ENCODE measurements around the gene TBC1D22A. TPM values are rescaled to one million over a fixed set of nuclear protein-coding genes. Genes with fewer than 3 reads are reported as not detected.

The TBC1D22A gene
- polyA plus RNA-seq, 1 donor (not counting 4 experiments of a cell fraction or from before 2014, with no cell fraction given): 20.9 TPM

DNA sequence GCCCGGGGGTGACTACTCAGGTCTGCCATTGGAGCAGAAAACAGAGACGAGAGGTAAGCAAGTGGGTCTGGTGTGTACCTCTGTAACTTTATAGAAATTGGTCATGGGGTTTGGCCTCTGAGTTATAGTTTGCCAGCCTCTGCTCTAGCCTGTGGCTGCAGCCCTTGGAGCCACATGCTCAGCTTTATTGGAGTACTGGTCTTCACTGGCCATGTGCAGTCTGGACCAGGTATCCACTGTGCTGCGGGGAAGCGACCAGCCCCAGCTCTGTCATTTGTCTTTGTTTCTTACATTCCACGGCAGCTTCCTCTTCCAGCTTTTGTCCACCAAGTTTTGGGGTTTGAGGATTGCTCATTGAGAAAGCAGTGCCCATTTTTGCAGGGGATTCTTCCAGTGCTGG lies 453.4 kb downstream of the TBC1D22A start:
- DNase-seq (ENCODE audit: low read depth, low spot score) (no peak), FAIRE-seq (no peak)
- Histone ChIP-seq H3K9me1 (ENCODE audit: control insufficient read depth, extremely low read depth, insufficient read depth, low read length) (no peaks in the 10 kb centered on the region), H3K4me2 (ENCODE audit: control insufficient read depth, extremely low read depth, insufficient read depth, low read depth, low read length) (no peak overlapping the region), H3K27ac (ENCODE audit: control insufficient read depth, insufficient read depth, low read length) (no peak overlapping the region), H4K20me1 (ENCODE audit: control insufficient read depth, extremely low read depth, insufficient read depth, low read length) (no peaks in the 10 kb centered on the region), H2AFZ (ENCODE audit: control insufficient read depth, low read length) (no peak overlapping the region), H3K9ac (ENCODE audit: control insufficient read depth, extremely low read depth, insufficient read depth, low read length) (no peak overlapping the region), H3K4me1 (ENCODE audit: control insufficient read depth, extremely low read depth, insufficient read depth, low read length) (no peaks in the 10 kb centered on the region), H3K36me3 (ENCODE audit: control insufficient read depth in 2 of 2, extremely low read depth in 1 of 2, insufficient read depth in 2 of 2, low read length in 2 of 2) (no peaks in the 10 kb centered on the region), H3K9me3 (ENCODE audit: control insufficient read depth, low read depth, low read length) (peaks cover 12% of the 10 kb centered on the region), H3K27me3 (ENCODE audit: control insufficient read depth, extremely low read depth, insufficient read depth, low read length) (no peaks in the 10 kb centered on the region), H3K4me3 (ENCODE audit: control insufficient read depth in 2 of 3, extremely low read depth in 1 of 3, insufficient read depth in 2 of 3, low read depth in 1 of 3, low read length in 3 of 3) (no peak overlapping the region), H3K79me2 (ENCODE audit: control insufficient read depth, insufficient read depth, low read length) (no peaks in the 10 kb centered on the region)
- TF ChIP-seq EZH2 (IDR thresholded peaks at IDR 0.05; ENCODE audit: low read length): no peak
- TF ChIP-seq, protein P1, sequence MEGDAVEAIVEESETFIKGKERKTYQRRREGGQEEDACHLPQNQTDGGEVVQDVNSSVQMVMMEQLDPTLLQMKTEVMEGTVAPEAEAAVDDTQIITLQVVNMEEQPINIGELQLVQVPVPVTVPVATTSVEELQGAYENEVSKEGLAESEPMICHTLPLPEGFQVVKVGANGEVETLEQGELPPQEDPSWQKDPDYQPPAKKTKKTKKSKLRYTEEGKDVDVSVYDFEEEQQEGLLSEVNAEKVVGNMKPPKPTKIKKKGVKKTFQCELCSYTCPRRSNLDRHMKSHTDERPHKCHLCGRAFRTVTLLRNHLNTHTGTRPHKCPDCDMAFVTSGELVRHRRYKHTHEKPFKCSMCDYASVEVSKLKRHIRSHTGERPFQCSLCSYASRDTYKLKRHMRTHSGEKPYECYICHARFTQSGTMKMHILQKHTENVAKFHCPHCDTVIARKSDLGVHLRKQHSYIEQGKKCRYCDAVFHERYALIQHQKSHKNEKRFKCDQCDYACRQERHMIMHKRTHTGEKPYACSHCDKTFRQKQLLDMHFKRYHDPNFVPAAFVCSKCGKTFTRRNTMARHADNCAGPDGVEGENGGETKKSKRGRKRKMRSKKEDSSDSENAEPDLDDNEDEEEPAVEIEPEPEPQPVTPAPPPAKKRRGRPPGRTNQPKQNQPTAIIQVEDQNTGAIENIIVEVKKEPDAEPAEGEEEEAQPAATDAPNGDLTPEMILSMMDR (optimal IDR thresholded peaks at IDR 0.05 in 1 of 3, IDR thresholded peaks at IDR 0.05 in 1 of 3, conservative IDR thresholded peaks at IDR 0.05 in 1 of 3; ENCODE audit: extremely low read depth in 1 of 3, insufficient read depth in 2 of 3, low read length in 3 of 3): no peak
- dilution Hi-C loops (cut with MboI; ENCODE audit: extremely low pct_ligation_motif_present, low sequenced_read_pairs): no loop called here

DNA sequence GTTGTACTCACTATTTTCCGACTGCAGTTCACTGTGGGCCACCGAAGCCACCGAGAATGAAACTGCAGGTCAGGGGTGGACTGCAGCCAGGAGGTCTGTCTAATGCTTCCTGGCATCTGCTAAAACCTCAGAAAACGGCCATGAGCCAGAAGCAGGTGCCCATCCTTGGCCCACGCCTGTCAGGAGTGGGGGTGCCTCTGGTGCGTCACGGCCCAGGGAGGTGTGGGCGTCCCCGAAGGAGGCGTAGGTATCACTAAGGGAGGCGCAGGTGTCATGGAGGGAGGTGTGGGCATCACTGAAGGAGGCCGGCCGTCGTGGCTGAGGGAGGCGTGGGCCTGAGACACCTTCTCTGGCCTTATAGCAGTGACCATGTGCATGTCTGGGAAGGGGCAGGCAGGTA lies 456.2 kb downstream of the TBC1D22A start:
- H3K9me1 ChIP-seq (ENCODE audit: control insufficient read depth, extremely low read depth, insufficient read depth, low read length): no peaks in the 10 kb centered on the region
- FAIRE-seq (no peak), DNase-seq (ENCODE audit: low read depth, low spot score) (no peak)
- no peaks in the 10 kb centered on the region for H3K27me3 ChIP-seq (ENCODE audit: control insufficient read depth, extremely low read depth, insufficient read depth, low read length)
- H3K9ac ChIP-seq (ENCODE audit: control insufficient read depth, extremely low read depth, insufficient read depth, low read length): no peak overlapping the region
- H3K36me3 ChIP-seq (ENCODE audit: control insufficient read depth in 2 of 2, extremely low read depth in 1 of 2, insufficient read depth in 2 of 2, low read length in 2 of 2): no peaks in the 10 kb centered on the region
- H3K4me3 ChIP-seq (ENCODE audit: control insufficient read depth in 2 of 3, extremely low read depth in 1 of 3, insufficient read depth in 2 of 3, low read depth in 1 of 3, low read length in 3 of 3): no peak overlapping the region
- no peak overlapping the region for H3K27ac ChIP-seq (ENCODE audit: control insufficient read depth, insufficient read depth, low read length)
- no peak overlapping the region for H2AFZ ChIP-seq (ENCODE audit: control insufficient read depth, low read length)
- dilution Hi-C loops (cut with MboI; ENCODE audit: extremely low pct_ligation_motif_present, low sequenced_read_pairs): no loop called here
- TF ChIP-seq EZH2 (IDR thresholded peaks at IDR 0.05; ENCODE audit: low read length): no peak
- TF ChIP-seq, protein P1 (optimal IDR thresholded peaks at IDR 0.05 in 1 of 3, IDR thresholded peaks at IDR 0.05 in 1 of 3, conservative IDR thresholded peaks at IDR 0.05 in 1 of 3; ENCODE audit: extremely low read depth in 1 of 3, insufficient read depth in 2 of 3, low read length in 3 of 3): no peak
- no peak overlapping the region for H3K4me2 ChIP-seq (ENCODE audit: control insufficient read depth, extremely low read depth, insufficient read depth, low read depth, low read length)
- H3K9me3 ChIP-seq (ENCODE audit: control insufficient read depth, low read depth, low read length): peaks cover 10% of the 10 kb centered on the region
- H4K20me1 ChIP-seq (ENCODE audit: control insufficient read depth, extremely low read depth, insufficient read depth, low read length): no peaks in the 10 kb centered on the region
- H3K4me1 ChIP-seq (ENCODE audit: control insufficient read depth, extremely low read depth, insufficient read depth, low read length): no peaks in the 10 kb centered on the region
- no peaks in the 10 kb centered on the region for H3K79me2 ChIP-seq (ENCODE audit: control insufficient read depth, insufficient read depth, low read length)

All from keratinocyte (primary cell).